ENCODE results near the gene AFF2.

AFF2 gene

DNA sequence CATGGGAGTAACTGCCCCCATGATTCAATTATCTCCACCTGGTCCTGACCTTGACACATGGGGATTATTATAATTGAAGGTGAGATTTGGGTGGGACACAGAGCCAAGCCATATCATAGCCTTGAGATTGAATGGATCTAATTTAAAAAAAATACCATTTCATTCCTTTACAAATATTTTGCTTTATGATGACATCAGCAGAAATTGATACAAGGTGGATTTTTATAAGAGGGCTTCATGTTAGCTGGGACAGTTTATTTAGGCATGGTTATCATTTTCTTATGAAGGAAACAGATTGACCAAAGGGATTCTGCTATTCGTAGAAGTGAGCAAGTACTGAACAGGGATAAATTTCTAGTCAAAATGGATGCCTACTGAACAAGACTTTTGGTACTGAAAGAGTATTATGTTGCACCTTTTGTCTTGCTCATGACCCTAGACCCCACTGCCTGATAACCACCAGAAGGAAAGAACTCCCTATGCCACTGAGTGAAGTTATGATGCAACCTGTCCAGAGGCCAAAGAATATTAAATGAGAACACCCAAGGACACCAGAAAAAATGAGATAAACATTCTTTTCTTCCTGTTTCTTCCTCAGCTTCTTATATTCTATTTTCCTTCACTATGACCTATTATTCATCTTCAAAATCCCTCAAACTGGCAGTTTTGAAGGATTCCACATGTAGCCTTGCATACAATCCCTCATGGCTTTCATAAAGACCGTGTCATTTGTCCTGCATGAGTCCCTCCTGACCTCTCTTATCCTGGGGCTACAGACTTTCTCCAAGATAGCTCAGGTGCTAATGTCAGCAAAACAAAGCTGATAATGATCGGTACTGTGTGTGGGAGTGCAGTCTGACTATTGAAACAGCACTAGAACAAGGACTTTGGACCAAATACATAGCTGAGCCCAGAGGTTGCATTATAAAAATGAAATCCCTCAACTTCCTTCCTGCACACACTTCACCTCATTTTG lies 118.3 kb downstream of the AFF2 start:
- H4K20me1 ChIP-seq, result peaks cover 89% of the 10 kb centered on the region
- peaks cover 31% of the 10 kb centered on the region for H3K4me1 ChIP-seq
- peak overlapping the region; percentile 45 for H3K4me2 ChIP-seq
- H3K27me3 ChIP-seq, result no peaks in the 10 kb centered on the region
- no peak overlapping the region for H3K4me3 ChIP-seq
- H3K9ac ChIP-seq, result no peak overlapping the region
- H3K9me3 ChIP-seq, result peaks cover 48% of the 10 kb centered on the region
- no peak for TF ChIP-seq Cebpa-rat (IDR thresholded peaks at IDR 0.05)
- peaks cover 29% of the 10 kb centered on the region for H3K36me3 ChIP-seq
- 0 out of 2 replicates have a peak overlapping the region, but pooled peaks have one; percentile 4 for H3K27ac ChIP-seq

DNA sequence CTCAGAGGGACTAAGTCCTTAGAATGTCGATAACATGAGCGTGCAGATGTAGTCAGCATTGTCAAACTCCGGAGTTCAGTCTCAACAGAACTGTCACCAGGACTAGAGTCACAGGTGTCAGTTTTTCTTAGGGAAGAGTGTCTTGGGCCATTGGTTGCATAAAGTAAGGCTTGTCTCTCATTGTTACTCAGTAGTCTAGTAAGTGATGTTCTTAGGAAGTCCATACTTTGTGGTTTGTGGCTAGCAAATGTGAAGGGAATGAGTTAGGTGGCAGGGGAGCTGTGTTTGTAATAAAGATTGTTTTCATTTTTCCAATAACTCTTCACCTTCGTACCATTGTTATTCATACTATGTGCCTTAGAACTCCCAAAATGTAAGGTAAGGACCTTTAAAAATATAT lies 119.6 kb downstream of the AFF2 start:
- no peaks in the 10 kb centered on the region for H3K27me3 ChIP-seq
- H4K20me1 ChIP-seq, result peaks cover 89% of the 10 kb centered on the region
- H3K9me3 ChIP-seq, result peaks cover 41% of the 10 kb centered on the region
- H3K4me3 ChIP-seq, result no peak overlapping the region
- TF ChIP-seq Cebpa-rat (IDR thresholded peaks at IDR 0.05), result no peak
- H3K36me3 ChIP-seq, result peaks cover 26% of the 10 kb centered on the region
- no peak overlapping the region for H3K9ac ChIP-seq
- H3K4me1 ChIP-seq, result peaks cover 42% of the 10 kb centered on the region
- peak overlapping the region; percentile 45 for H3K4me2 ChIP-seq
- H3K27ac ChIP-seq, result no peak overlapping the region

DNA sequence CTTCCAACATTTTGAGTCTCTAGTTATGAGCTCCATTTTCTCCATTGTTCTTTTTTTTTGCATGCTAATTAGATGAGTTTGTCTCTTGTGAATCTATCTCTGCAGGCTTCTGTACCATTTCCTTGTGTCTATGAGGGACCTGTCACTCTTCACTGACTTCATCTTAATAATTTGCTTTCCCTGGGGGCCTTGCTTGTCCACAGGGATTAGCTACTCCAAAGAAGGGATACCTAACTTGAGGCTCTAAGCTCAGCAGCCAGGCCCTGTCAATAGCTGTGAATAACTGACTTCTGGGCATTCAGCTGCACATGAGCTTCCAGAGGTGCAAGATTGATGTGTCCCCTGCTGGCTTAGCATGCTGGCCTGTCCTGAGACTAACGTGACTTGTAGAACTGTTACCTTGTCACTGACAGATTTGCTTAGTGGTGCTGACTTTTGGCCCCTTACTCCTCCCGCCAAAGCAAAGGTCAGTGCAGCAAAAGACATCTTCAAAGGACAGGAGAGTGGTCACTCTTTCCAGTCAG lies 124.6 kb downstream of the AFF2 start:
- Histone ChIP-seq H3K27me3 (no peaks in the 10 kb centered on the region), H3K36me3 (peaks cover 22% of the 10 kb centered on the region; the same call in 1 of the 2 replicates), H3K9ac (no peak overlapping the region), H3K9me3 (peaks cover 8% of the 10 kb centered on the region; the same call in 1 of the 2 replicates), H3K27ac (no peak overlapping the region), H3K4me3 (no peak overlapping the region), H4K20me1 (peaks cover 100% of the 10 kb centered on the region), H3K4me1 (peaks cover 25% of the 10 kb centered on the region), H3K4me2 (peak overlapping the region; percentile 47)
- no peak for TF ChIP-seq Cebpa-rat (IDR thresholded peaks at IDR 0.05)

DNA sequence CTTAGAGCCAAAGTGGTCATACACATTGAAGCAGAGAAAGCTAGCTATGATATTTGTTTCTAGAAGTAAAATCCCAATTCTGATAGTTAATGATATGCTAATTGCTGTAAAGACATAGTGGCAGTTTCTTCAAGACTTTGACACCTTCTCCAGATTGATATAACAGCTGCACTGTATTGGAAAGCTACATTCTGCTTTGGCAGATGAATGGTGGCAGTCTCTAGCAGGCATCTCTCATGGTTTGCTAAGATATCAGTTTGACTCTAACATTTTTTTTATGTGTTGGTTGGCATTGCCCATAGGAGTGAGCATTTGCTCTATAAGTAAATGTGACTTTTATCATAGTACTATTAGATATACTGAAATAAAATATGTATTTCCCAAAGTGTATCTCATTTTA lies 128.2 kb downstream of the AFF2 start:
- H3K4me2 ChIP-seq, result no peak overlapping the region
- peaks cover 33% of the 10 kb centered on the region for H3K4me1 ChIP-seq
- H3K27me3 ChIP-seq, result no peaks in the 10 kb centered on the region
- peaks cover 100% of the 10 kb centered on the region for H4K20me1 ChIP-seq
- peaks cover 24% of the 10 kb centered on the region; the same call in 1 of the 2 replicates for H3K36me3 ChIP-seq
- H3K4me3 ChIP-seq, result no peak overlapping the region
- TF ChIP-seq Cebpa-rat (IDR thresholded peaks at IDR 0.05), result no peak
- H3K9ac ChIP-seq, result no peak overlapping the region
- H3K27ac ChIP-seq, result no peak overlapping the region
- H3K9me3 ChIP-seq, result peaks cover 4% of the 10 kb centered on the region; the same call in 1 of the 2 replicates

DNA sequence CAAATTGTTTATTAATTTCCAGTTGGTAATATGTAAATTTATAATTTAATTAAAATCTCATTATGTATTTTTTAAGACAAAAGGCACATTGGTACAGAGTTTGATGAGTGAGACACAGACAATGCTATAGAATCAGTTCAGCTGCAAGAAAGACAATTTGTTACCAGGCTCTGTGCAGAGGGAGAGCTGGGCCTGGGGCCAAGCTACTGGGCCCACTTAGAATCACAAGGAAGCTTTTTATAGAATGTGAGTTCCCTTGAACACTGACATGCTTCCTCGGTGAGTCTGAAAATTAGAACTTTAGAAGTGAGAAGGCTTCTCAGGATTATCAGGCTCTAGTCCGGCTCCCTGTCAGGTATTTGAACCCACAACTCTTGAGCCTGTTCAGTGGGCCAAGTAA lies 129.0 kb downstream of the AFF2 start:
- Histone ChIP-seq H3K4me3 (no peak overlapping the region), H3K36me3 (peaks cover 31% of the 10 kb centered on the region), H4K20me1 (peaks cover 100% of the 10 kb centered on the region), H3K9ac (no peak overlapping the region), H3K4me1 (peaks cover 36% of the 10 kb centered on the region), H3K9me3 (peaks cover 4% of the 10 kb centered on the region; the same call in 1 of the 2 replicates), H3K27ac (no peak overlapping the region), H3K27me3 (no peaks in the 10 kb centered on the region), H3K4me2 (no peak overlapping the region)
- no peak for TF ChIP-seq Cebpa-rat (IDR thresholded peaks at IDR 0.05)

DNA sequence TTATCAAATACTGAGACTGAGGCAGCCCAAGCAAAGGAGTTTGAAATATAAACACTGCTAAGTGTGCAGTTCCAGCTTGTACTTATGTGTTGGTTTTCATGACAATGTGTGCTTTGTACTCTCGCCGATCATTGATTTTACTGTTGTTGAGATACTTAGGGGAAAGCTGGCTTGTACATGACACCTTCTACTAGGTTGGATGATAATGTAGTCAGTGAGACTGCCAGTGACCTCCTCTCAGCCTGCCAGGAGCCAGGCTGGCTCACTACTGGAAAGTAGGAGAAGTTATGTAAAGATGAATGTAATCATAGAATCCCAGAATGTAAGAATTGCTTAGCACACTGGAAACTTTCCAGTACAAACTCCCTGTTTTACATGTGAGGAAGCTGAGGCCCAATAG lies 132.0 kb downstream of the AFF2 start:
- Histone ChIP-seq H4K20me1 (peaks cover 100% of the 10 kb centered on the region), H3K4me1 (peaks cover 33% of the 10 kb centered on the region), H3K36me3 (peaks cover 35% of the 10 kb centered on the region), H3K27ac (no peak overlapping the region), H3K9ac (no peak overlapping the region), H3K4me2 (no peak overlapping the region), H3K27me3 (no peaks in the 10 kb centered on the region), H3K4me3 (no peak overlapping the region), H3K9me3 (peaks cover 4% of the 10 kb centered on the region; the same call in 1 of the 2 replicates)
- TF ChIP-seq Cebpa-rat (IDR thresholded peaks at IDR 0.05), result no peak

DNA sequence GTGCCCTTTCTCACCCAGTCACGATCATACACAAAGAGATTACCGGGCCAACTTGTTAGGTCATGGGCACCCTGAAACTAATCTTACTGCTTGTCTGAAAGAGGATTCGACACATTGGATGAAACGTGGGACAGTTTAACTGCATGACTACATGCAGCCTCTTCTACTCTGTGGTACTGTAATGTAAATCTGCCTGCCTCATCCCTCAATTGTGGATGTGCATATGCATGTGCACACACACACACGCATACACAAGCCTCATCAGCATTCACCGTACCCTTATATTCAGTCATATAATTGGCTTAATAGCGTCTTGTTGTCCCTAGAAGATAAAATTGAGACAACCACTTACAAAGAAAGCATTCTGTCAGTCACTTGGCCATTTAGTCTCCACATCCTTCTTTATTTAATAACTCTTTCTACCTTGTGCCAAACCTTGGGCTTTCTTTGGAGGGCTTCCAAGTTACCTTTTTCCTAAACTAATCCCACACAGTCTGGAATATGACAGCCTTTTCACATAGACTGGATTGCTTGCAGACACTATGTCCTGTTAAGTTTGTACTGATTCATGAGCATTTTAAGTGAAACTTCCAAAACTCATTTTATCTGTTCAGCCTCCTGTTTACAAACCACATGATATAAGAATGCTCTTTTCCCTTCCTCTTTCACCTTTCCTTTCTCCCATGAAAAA lies 132.9 kb downstream of the AFF2 start:
- Histone ChIP-seq H3K4me1 (peaks cover 33% of the 10 kb centered on the region), H3K36me3 (peaks cover 42% of the 10 kb centered on the region)
- TF ChIP-seq Cebpa-rat (IDR thresholded peaks at IDR 0.05), result no peak

DNA sequence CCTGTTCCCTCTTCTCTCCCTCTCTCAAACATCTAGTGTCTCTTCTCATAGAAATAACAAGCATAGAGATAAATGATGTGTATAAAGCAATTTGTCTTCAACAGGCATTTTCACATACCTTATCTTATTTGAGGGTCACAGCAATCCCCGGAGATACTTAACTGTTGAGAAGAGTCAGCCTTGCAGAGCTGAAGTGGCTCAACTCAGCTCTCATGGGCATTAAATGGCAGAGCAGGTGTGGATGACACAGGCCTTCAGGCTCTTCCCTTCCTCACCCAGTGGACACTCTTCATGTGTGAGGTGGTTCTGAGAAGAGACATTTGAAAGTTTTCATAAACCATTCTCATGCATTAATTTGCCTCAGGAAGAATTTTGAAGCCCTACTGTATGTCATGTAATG lies 134.2 kb downstream of the AFF2 start:
- H3K4me1 ChIP-seq, result peaks cover 33% of the 10 kb centered on the region
- H3K9ac ChIP-seq, result no peak overlapping the region
- peak overlapping the region; percentile 36 for H3K4me2 ChIP-seq
- H3K9me3 ChIP-seq, result peaks cover 16% of the 10 kb centered on the region
- peaks cover 100% of the 10 kb centered on the region for H4K20me1 ChIP-seq
- H3K36me3 ChIP-seq, result peaks cover 54% of the 10 kb centered on the region
- TF ChIP-seq Cebpa-rat (IDR thresholded peaks at IDR 0.05), result no peak
- no peak overlapping the region; the same call in 1 of the 2 replicates for H3K27ac ChIP-seq
- no peak overlapping the region for H3K4me3 ChIP-seq
- H3K27me3 ChIP-seq, result no peaks in the 10 kb centered on the region

More for the DNA sequence above, 132.9 kb downstream of the AFF2 start:
- Histone ChIP-seq H4K20me1 (peaks cover 100% of the 10 kb centered on the region), H3K27me3 (no peaks in the 10 kb centered on the region), H3K27ac (no peak overlapping the region), H3K9me3 (peaks cover 11% of the 10 kb centered on the region), H3K4me3 (no peak overlapping the region), H3K9ac (no peak overlapping the region), H3K4me2 (peak overlapping the region; percentile 36; the same call in 1 of the 2 replicates)

DNA sequence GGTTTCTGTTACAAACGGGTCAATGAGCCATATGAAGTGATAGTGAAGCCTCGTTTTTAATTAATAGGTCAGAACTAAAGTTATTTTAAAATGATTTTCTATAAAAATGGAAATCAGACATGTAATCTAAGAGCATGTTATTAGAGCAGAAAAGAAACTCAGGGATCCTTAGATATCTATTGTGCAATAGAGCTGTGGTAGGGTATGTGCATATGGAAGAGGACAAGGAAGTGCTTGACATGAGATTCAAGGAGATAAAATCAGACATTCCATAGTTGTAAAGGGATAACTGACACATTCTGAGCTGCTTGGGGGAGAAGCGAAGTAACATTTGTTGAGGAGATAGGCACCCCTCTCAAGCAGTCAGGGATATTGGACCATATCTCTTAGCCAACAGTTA lies 143.0 kb downstream of the AFF2 start:
- Histone ChIP-seq H3K9ac (no peak overlapping the region), H3K4me1 (no peaks in the 10 kb centered on the region), H3K36me3 (peaks cover 25% of the 10 kb centered on the region), H3K27ac (no peak overlapping the region), H3K4me3 (no peak overlapping the region), H3K9me3 (peaks cover 18% of the 10 kb centered on the region), H3K27me3 (no peaks in the 10 kb centered on the region), H4K20me1 (peaks cover 99% of the 10 kb centered on the region), H3K4me2 (no peak overlapping the region)
- no peak; the same call in 1 of the 2 replicates for TF ChIP-seq Cebpa-rat (IDR thresholded peaks at IDR 0.05)
